Measurements from ENCODE around the gene SPPL2B.

DNA sequence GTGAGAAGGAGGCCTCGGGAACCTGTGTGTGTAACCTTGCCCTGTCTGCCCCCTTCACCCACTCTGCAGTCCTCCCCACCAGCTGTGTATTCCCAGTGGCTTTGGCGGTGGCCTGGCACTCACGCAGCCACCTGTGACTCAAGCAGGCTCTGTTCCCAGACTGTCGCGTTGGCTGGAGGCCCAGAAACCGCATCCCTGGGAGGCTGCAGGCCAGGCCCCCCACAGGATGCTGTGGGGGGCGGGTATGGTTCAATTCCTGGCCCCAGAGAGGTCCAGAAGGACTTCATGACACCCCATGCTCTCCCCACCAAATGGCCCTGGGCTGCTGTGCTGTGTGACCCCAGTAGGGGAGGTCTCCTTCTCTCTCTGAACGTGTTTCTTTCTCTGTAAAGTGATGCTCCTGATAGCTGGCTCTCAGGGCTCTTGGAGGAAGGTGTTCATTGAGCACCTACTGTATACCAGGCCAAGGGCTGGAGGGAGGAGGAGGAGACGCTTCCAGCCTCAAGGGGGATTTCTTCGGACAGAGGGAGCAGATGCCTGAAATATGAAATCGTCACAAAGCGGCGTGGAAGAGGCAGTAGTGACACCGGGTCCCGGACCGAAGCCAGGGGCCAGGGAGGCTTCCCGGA, 18.6 kb upstream of the SPPL2B start:
- TF ChIP-seq FOXM1 (IDR thresholded peaks at IDR 0.05; ENCODE audit: borderline replicate concordance) (no peak), NFRKB (IDR thresholded peaks at IDR 0.05) (no peak)
